Gastroesophageal sphincter (tissue), 4 donors: Measurements from ENCODE around the gene PSMF1. TPM values are rescaled to one million over a fixed set of nuclear protein-coding genes. Genes with fewer than 3 reads are reported as not detected.

Experiments used
- ATAC-seq: fragments of 150-250 bp; one replicate; pipeline ENCODE4 v1.9.1; 2016; ENCODE audit warnings: mild to moderate bottlenecking, moderate library complexity
- H3K27ac ChIP-seq, 4 donors: fragments of 200-600 bp; sonication (generic) in 3 of 4; 1 replicate in 3 of 4; 2 replicates in 1 of 4; pipeline ENCODE4 v1.5.1; 2016 to 2019
- H3K27me3 ChIP-seq: fragments of 200-600 bp; sonication (generic); one replicate; pipeline ENCODE4 v1.5.1; 2019
- H3K36me3 ChIP-seq, 2 donors: fragments of 200-600 bp; sonication (generic); one replicate each; pipeline ENCODE4 v1.5.1; 2019; ENCODE audit warnings: control low read depth in 1 of 2
- H3K4me1 ChIP-seq, 3 donors: fragments of 200-600 bp; sonication (generic); 1 replicate in 2 of 3; 2 replicates in 1 of 3; pipeline ENCODE4 v1.5.1; 2016 to 2019; ENCODE audit warnings: control low read depth in 2 of 3
- H3K4me3 ChIP-seq, 2 donors: fragments of 200-600 bp; sonication (generic); one replicate each; pipeline ENCODE4 v1.5.1; 2019; ENCODE audit warnings: mild to moderate bottlenecking in 1 of 2, moderate library complexity in 1 of 2
- H3K9me3 ChIP-seq, 3 donors: fragments of 200-600 bp; sonication (generic); one replicate each; pipeline ENCODE4 v1.5.1; 2017 to 2019; ENCODE audit warnings: control low read depth in 2 of 3
- CTCF ChIP-seq, 4 experiments: fragments of 200-600 bp in 2 of 4; fragments of 450-650 bp in 2 of 4; sonication (generic) in 1 of 4; IDR thresholded peaks; one replicate each; pipeline ENCODE4 v1.5.1; 2017 to 2019; ENCODE audit warnings: antibody characterized with exemption in 4 of 4, mild to moderate bottlenecking in 2 of 4, moderate library complexity in 2 of 4
- EP300 ChIP-seq: sonication (generic); formaldehyde crosslinking; IDR thresholded peaks from one replicate; pipeline ENCODE4 v1.6.1; 2017; ENCODE audit warnings: antibody characterized with exemption, mild to moderate bottlenecking
- POLR2A ChIP-seq, 2 donors: fragments of 450-650 bp; IDR thresholded peaks; one replicate each; pipeline ENCODE4 v1.6.1; 2017; ENCODE audit warnings: antibody characterized with exemption in 2 of 2, mild to moderate bottlenecking in 2 of 2, moderate library complexity in 1 of 2
- POLR2AphosphoS5 ChIP-seq: sonication (generic); formaldehyde crosslinking; IDR thresholded peaks from one replicate; pipeline ENCODE4 v1.6.1; 2017; ENCODE audit warnings: antibody characterized with exemption
- WGBS, 2 donors: methylation state at CpG; one replicate each; pipeline ENCODE4 v1.1.5; 2018; ENCODE audit warnings: low coverage in 1 of 2; 5-methylcytosine and 5-hydroxymethylcytosine counted together
- total RNA-seq, 4 donors: library from RNA; depleted of rRNA; stranded (reverse); fragments of >200 nt; gene quantifications; one replicate each; pipeline ENCODE4 v1.1.0, GENCODE V29; 2016

The PSMF1 gene
- total RNA-seq, 4 donors from 2014 or later: 99.6 to 118 (median 116) TPM

- H3K4me3 ChIP-seq: no peak overlapping the region
- no peak overlapping the region for H3K27ac ChIP-seq
- peaks cover 0 to 65% of the 10 kb centered on the region in 2 donors for H3K36me3 ChIP-seq
- H3K4me1 ChIP-seq: no peaks in the 10 kb centered on the region
- no peak for TF ChIP-seq POLR2AphosphoS5
- no peak for TF ChIP-seq POLR2A (IDR thresholded peaks at IDR 0.05)
- TF ChIP-seq EP300: no peak
- no peak for TF ChIP-seq CTCF (IDR thresholded peaks at IDR 0.05)
- no peaks in the 10 kb centered on the region for H3K9me3 ChIP-seq
- H3K27me3 ChIP-seq: no peaks in the 10 kb centered on the region
- ATAC-seq: no peak
- 92% methylated on average over 2 of the region's 3 CpGs; no CpG with 5 or more reads in 1 of the 2 donors for whole genome bisulfite sequencing, 2 donors
These were observed 36.9 kb downstream of the PSMF1 start for GRCh38 chr20:1155342-1155741.

- 96 to 100% methylated on average over 4 to 7 of the region's 10 CpGs for WGBS, 2 donors
- TF ChIP-seq POLR2A (IDR thresholded peaks at IDR 0.05) (no peak), CTCF (IDR thresholded peaks at IDR 0.05) (no peak), POLR2AphosphoS5 (no peak), EP300 (no peak)
- H3K4me1 ChIP-seq: no peaks in the 10 kb centered on the region
- no peak overlapping the region for H3K4me3 ChIP-seq
- no peak for ATAC-seq
- no peak overlapping the region for H3K27ac ChIP-seq
- no peaks in the 10 kb centered on the region for H3K9me3 ChIP-seq
- no peaks in the 10 kb centered on the region for H3K27me3 ChIP-seq
- peaks cover 0 to 70% of the 10 kb centered on the region in 2 donors for H3K36me3 ChIP-seq
These were observed 42.1 kb downstream of the PSMF1 start for GRCh38 chr20:1160496-1160895.

GRCh38 chr20:1160991-1161390, 42.6 kb downstream of the PSMF1 start:
- H3K27ac ChIP-seq: no peak overlapping the region
- WGBS, 2 donors: 95 to 98% methylated on average over 7 to 11 of the region's 12 CpGs
- H3K36me3 ChIP-seq: peaks cover 0 to 72% of the 10 kb centered on the region in 2 donors
- TF ChIP-seq POLR2AphosphoS5: no peak
- TF ChIP-seq POLR2A (IDR thresholded peaks at IDR 0.05): no peak
- no peak for TF ChIP-seq CTCF (IDR thresholded peaks at IDR 0.05)
- TF ChIP-seq EP300: no peak
- H3K9me3 ChIP-seq: no peaks in the 10 kb centered on the region
- H3K4me3 ChIP-seq: no peak overlapping the region
- H3K4me1 ChIP-seq: no peaks in the 10 kb centered on the region
- no peak for ATAC-seq
- H3K27me3 ChIP-seq: no peaks in the 10 kb centered on the region

- Histone ChIP-seq H3K36me3 (peaks cover 0 to 85% of the 10 kb centered on the region in 2 donors), H3K9me3 (no peaks in the 10 kb centered on the region), H3K27me3 (no peaks in the 10 kb centered on the region), H3K4me3 (no peak overlapping the region), H3K4me1 (no peaks in the 10 kb centered on the region), H3K27ac (no peak overlapping the region)
- 77% methylated on average over 3 of the region's 6 CpGs; no CpG with 5 or more reads in 1 of the 2 donors for WGBS, 2 donors
- no peak for ATAC-seq
- no peak for TF ChIP-seq POLR2AphosphoS5
These were observed 44.7 kb downstream of the PSMF1 start for GRCh38 chr20:1163105-1163504.

- TF ChIP-seq CTCF (IDR thresholded peaks at IDR 0.05) (no peak), EP300 (no peak), POLR2A (IDR thresholded peaks at IDR 0.05) (no peak), POLR2AphosphoS5 (no peak)
- ATAC-seq: no peak
- Histone ChIP-seq H3K27ac (no peak overlapping the region), H3K9me3 (no peaks in the 10 kb centered on the region), H3K36me3 (peaks cover 0 to 90% of the 10 kb centered on the region in 2 donors), H3K4me3 (no peak overlapping the region), H3K27me3 (no peaks in the 10 kb centered on the region), H3K4me1 (no peaks in the 10 kb centered on the region)
- WGBS, 2 donors: 88 to 89% methylated on average over 1 to 2 of the region's 2 CpGs
These were observed 45.3 kb downstream of the PSMF1 start for GRCh38 chr20:1163653-1164052.
